IPS-20b (cell line): Measurements from ENCODE around the gene PRODH2.
"Not testable (repeated sequence)": the region's sequence is repeated elsewhere in the genome, so short reads cannot be mapped to it uniquely, and the experiment has no call there.

ENCODE experiments used
- H3K27ac ChIP-seq: one replicate; pipeline ENCODE4 v1.5.1; 2013; ENCODE audit warnings: low read length
- H3K27me3 ChIP-seq: 2 replicates; pipeline ENCODE4 v1.6.1; 2013; ENCODE audit warnings: mild to moderate bottlenecking, low read length, inconsistent platforms; ENCODE audit not compliant: insufficient read depth
- H3K36me3 ChIP-seq: 2 replicates; pipeline ENCODE4 v1.6.1; 2013; ENCODE audit warnings: low read depth, mild to moderate bottlenecking, inconsistent platforms, low read length, moderate library complexity; ENCODE audit not compliant: insufficient read depth
- H3K4me1 ChIP-seq: 2 replicates; pipeline ENCODE4 v1.6.1; 2013; ENCODE audit warnings: mild to moderate bottlenecking, control low read depth, inconsistent platforms, low read length, moderate library complexity; ENCODE audit not compliant: insufficient read depth
- H3K4me3 ChIP-seq: 2 replicates; pipeline ENCODE4 v1.5.1; 2013; ENCODE audit warnings: mild to moderate bottlenecking, low read length, inconsistent platforms
- H3K9ac ChIP-seq: 2 replicates; pipeline ENCODE4 v1.6.1; 2013; ENCODE audit warnings: low read depth, mild to moderate bottlenecking, inconsistent platforms, low read length, moderate library complexity
- H3K9me3 ChIP-seq: 2 replicates; pipeline ENCODE4 v1.6.1; 2013; ENCODE audit warnings: mild to moderate bottlenecking, low read depth, low read length, inconsistent platforms; ENCODE audit not compliant: insufficient read depth

The PRODH2 gene

DNA sequence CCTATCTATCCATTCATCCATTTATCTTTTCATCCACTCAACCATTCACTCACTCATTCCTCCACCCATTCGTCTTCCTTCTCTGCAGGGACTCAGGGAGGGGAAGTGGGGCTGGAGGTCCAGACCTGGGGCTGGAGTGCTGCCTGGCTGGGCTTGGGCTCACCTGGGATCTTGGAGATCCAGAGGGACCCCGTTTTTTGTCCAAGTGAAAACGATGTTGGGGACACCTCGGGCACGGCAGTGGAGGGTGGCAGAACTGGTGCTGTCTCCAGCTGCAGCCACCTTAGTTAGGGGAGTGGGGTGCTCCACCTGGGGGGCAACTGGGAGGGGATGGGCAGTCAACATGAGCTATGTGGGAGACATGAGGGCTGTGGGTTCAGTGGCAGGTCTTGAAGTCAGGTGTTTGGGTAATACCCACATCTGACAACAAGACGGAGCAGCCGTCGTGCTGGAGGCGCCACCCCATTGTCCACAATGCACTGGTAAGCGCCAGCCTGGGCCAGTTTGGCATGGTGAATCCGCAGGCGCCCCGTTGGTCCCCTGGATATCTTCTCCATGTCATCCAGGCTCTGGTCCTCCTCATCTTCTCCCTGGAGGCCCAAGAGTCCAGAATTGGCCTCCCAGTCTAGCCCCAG, 29.4 kb upstream of the PRODH2 start:
- H3K4me1 ChIP-seq: peaks cover 3% of the 10 kb centered on the region; the same call in 1 of the 2 replicates
- H3K9me3 ChIP-seq: no peaks in the 10 kb centered on the region
- no peaks in the 10 kb centered on the region for H3K36me3 ChIP-seq
- H3K27me3 ChIP-seq: peaks cover 65% of the 10 kb centered on the region
- H3K4me3 ChIP-seq: no peak overlapping the region
- no peak overlapping the region for H3K27ac ChIP-seq
- H3K9ac ChIP-seq: no peak overlapping the region

DNA sequence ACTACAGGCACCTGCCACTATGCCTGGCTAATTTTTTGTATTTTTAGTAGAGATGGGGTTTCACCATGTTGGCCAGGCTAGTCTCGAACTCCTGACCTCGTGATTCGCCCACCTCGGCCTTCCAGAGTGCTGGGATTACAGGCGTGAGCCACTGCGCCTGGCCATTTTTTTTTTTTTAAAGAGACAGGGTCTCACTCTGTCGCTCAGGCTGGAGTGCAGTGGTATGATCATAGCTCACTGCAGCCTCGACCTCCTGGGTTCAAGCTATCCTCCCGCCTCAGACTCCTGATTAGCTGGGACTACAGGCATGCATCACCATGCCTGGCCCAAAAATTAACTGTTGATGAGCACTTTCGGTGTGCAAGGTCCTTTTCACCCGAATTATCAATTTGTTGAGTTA, 23.5 kb upstream of the PRODH2 start:
- peaks cover 20% of the 10 kb centered on the region for H3K27me3 ChIP-seq
- not testable (repeated sequence) for H3K9me3 ChIP-seq, H3K27ac ChIP-seq, H3K9ac ChIP-seq, H3K36me3 ChIP-seq, H3K4me1 ChIP-seq, H3K4me3 ChIP-seq

DNA sequence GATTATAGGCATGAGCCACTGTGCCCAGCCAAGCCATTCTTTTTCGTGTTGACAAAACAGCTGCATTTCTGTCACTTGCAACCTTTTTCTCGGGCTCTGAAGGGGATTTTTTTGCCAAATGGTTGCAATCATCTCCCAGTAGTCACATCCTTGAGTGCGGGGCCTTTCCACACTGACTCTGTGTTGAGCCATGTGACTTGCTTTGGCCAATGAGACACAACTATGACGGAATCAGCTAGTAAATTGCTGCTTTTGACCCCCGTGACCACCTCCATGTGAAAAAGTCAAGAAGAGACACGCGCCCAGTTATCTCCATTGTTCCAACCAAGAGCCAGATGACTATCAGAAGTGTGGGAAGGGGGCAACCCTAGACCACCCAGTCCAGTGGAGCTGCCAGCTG, 21.3 kb upstream of the PRODH2 start:
- Histone ChIP-seq H3K4me3 (no peak overlapping the region), H3K36me3 (no peaks in the 10 kb centered on the region), H3K27me3 (peaks cover 32% of the 10 kb centered on the region), H3K9ac (no peak overlapping the region), H3K27ac (no peak overlapping the region), H3K9me3 (no peaks in the 10 kb centered on the region), H3K4me1 (no peaks in the 10 kb centered on the region)

DNA sequence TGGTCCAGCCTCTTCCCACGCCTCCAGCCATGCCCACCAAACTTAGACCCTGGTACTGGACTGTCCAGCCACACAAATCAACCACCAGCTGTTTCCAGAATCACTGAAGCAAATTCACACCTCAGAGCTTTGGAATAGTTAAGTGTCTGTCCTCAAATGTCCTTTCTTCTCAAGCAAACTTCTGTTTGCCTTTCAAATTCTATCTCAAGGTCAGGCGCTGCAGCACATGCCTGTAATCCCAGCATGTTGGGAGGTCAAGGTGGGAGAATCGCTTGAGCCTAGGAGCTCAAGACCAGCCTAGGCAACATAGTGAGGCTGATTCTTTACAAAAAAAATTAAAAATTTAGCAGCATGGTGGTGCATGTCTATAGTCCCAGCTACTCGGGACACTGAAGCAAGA, 19.4 kb upstream of the PRODH2 start:
- H3K27ac ChIP-seq: no peak overlapping the region
- no peaks in the 10 kb centered on the region for H3K9me3 ChIP-seq
- H3K36me3 ChIP-seq: no peaks in the 10 kb centered on the region
- peaks cover 31% of the 10 kb centered on the region for H3K27me3 ChIP-seq
- H3K4me3 ChIP-seq: no peak overlapping the region
- H3K4me1 ChIP-seq: no peaks in the 10 kb centered on the region
- H3K9ac ChIP-seq: no peak overlapping the region

DNA sequence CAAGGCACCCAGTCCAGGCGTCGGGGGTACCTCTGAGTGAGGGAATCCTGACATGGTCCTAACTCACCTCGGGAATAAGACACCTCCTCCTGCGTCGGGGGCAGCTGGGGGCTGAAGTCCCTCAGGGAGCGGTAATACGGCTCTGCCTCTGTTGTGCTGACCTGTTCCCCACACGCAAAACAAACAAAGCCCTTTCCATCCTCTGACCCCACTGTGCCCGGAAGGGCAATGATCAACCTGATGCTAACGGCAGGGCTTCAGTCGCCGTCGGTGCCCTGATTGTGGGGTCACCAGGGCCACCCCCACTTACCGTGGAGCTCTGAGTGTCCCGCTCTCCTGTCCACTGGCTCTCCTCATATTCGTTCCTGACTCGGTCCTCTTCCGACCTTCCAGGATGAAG, 18.3 kb upstream of the PRODH2 start:
- Histone ChIP-seq H3K9me3 (no peaks in the 10 kb centered on the region), H3K4me3 (no peak overlapping the region), H3K27ac (no peak overlapping the region), H3K27me3 (peaks cover 29% of the 10 kb centered on the region), H3K36me3 (no peaks in the 10 kb centered on the region), H3K4me1 (no peaks in the 10 kb centered on the region), H3K9ac (no peak overlapping the region)

DNA sequence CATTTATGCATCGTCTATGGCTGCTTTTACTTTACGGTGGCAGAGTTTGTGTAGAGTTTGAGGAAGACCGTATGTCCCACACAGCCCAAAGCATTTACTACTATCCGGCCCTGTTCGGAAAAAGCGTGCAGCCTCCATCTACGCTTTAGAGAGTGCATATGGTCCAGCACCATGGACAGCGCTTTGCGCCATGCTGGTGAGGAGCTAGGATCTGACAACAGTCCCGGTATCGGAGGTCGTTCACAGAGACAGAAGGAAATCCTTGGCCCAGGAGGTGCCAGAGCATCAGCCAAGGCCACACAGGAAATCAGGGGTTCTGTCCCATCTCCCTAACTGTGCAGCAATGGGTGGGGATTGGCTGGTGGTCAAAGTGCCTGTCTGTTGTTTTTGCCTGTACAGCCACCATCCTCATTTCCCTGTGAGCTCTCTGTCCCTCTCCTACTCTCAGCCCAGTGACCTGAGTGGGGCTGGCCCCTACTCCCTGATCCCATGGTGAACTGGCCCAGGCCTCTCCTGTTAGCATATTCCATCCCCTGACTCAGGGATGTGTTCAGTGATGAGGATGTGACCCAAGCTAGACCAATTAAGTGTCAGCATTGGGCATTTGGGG, 16.2 kb upstream of the PRODH2 start:
- Histone ChIP-seq H3K27ac (no peak overlapping the region), H3K4me1 (no peaks in the 10 kb centered on the region), H3K9ac (no peak overlapping the region), H3K9me3 (no peaks in the 10 kb centered on the region), H3K36me3 (no peaks in the 10 kb centered on the region), H3K27me3 (peaks cover 34% of the 10 kb centered on the region), H3K4me3 (no peak overlapping the region)

DNA sequence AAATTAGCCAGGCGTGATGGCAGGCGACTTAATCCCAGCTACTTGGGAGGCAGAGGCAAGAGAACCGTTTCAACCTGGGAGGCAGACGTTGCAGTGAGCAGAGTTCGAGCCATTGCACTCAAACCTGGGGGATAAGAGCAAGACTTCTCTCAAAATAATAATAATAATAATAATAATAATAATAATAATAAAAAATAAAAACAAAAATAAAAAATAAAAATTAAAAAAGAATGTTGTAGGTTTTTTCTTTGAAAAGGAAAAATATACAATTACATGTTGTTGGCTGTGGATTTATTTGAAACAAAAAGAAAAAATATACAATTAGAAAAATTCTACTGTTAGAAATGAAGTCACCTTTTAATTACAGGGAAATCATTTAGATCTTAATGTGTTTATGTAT, 11.5 kb upstream of the PRODH2 start:
- Histone ChIP-seq H3K36me3 (no peaks in the 10 kb centered on the region), H3K9ac (no peak overlapping the region), H3K27me3 (peaks cover 8% of the 10 kb centered on the region; the same call in 1 of the 2 replicates), H3K4me1 (no peaks in the 10 kb centered on the region; the same call in 1 of the 2 replicates), H3K9me3 (no peaks in the 10 kb centered on the region), H3K4me3 (no peak overlapping the region), H3K27ac (no peak overlapping the region)

DNA sequence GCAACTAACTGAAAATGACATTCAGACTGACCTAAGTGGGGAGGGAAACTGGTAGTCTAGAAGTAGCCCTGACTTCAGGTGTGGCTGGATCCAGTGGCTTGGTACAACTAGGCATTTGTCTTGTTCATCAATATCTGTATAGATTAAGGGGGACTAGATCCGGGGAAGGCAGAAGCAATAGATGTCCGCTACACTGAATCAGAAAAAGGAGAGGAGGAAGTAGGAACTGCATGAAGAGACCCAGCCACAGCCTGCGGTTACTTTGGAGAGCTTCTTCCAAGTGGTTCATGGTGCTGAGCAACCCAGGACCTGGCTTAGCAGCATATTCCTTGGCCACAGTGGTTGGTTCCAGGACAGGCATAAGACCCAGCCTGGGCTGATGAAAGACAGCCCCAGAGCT, 9.9 kb upstream of the PRODH2 start:
- no peaks in the 10 kb centered on the region for H3K9me3 ChIP-seq
- no peak overlapping the region for H3K9ac ChIP-seq
- no peak overlapping the region for H3K4me3 ChIP-seq
- no peaks in the 10 kb centered on the region for H3K36me3 ChIP-seq
- H3K27me3 ChIP-seq: peaks cover 12% of the 10 kb centered on the region; the same call in 1 of the 2 replicates
- H3K4me1 ChIP-seq: no peaks in the 10 kb centered on the region; the same call in 1 of the 2 replicates
- H3K27ac ChIP-seq: no peak overlapping the region

DNA sequence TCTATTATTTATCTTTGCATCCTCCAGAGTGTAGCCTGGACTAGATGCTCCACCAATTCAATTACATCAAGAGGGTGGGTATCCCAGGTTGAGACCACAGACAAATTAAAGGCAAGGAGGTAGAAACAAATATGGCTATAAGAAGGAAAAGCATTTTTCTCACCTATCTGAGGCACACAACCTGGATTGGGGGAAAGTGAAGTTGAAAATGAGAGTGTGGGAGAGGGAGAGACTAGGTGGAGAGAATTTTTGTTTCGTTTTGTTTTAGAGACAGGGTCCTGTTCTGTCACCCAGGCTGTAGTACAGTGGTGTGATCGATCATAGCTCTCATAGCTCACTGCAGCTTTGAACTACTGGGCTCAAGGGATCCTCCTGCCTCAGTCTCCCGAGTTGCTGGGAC, 5.8 kb upstream of the PRODH2 start:
- Histone ChIP-seq H3K9ac (no peak overlapping the region), H3K4me3 (no peak overlapping the region), H3K27me3 (peaks cover 8% of the 10 kb centered on the region; the same call in 1 of the 2 replicates), H3K9me3 (no peaks in the 10 kb centered on the region), H3K4me1 (peaks cover 3% of the 10 kb centered on the region; the same call in 1 of the 2 replicates), H3K27ac (no peak overlapping the region), H3K36me3 (no peaks in the 10 kb centered on the region)

DNA sequence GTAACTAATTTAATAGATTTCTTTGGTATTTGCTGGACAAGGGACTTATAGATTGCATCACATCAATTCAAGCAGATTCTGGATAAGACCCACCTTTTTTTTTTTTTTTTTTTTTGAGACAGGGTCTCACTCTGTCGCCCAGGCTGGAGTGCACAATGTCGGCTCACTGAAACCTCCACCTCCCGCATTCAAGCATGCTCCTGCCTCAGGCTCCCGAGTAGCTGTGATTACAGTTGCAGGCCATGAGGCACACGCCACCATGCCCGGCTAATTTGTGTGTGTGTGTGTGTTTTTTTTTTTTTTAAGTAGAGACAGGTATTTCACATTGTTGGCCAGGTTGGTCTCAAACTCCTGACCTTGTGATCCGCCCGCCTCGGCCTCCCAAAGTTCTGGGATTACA, 4.2 kb upstream of the PRODH2 start:
- no peak overlapping the region for H3K9ac ChIP-seq
- no peak overlapping the region for H3K27ac ChIP-seq
- H3K9me3 ChIP-seq: no peaks in the 10 kb centered on the region
- no peak overlapping the region for H3K4me3 ChIP-seq
- H3K36me3 ChIP-seq: no peaks in the 10 kb centered on the region
- H3K27me3 ChIP-seq: peaks cover 8% of the 10 kb centered on the region; the same call in 1 of the 2 replicates
- H3K4me1 ChIP-seq: peaks cover 3% of the 10 kb centered on the region; the same call in 1 of the 2 replicates

DNA sequence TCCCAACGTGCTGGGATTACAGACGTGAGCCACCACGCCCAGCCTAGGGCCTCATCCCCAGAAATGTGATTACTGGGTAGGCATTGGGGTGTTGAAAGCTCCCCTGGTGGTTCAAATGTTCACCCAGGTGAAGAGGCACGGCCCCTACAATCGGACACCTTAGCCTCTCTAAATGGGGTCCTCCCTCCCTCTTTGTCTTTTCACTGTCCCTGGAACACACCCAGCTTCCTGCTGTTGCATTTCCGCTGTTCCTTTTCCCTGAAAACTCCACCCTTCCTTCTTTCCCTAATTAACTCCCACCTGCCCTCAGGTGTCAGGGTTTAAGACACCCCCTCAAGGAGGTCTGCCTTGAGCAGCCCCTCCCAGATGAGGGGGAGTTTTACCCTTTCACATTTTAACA, 3.6 kb upstream of the PRODH2 start:
- H3K4me1 ChIP-seq: peaks cover 3% of the 10 kb centered on the region; the same call in 1 of the 2 replicates
- no peaks in the 10 kb centered on the region for H3K9me3 ChIP-seq
- no peak overlapping the region for H3K27ac ChIP-seq

More for the DNA sequence above, 3.6 kb upstream of the PRODH2 start:
- H3K27me3 ChIP-seq: peaks cover 8% of the 10 kb centered on the region; the same call in 1 of the 2 replicates
- H3K4me3 ChIP-seq: no peak overlapping the region
- H3K9ac ChIP-seq: no peak overlapping the region
- no peaks in the 10 kb centered on the region for H3K36me3 ChIP-seq
